Osteoblast (primary cell): ENCODE measurements around the gene FOXN3. TPM values are rescaled to one million over a fixed set of nuclear protein-coding genes. Genes with fewer than 3 reads are reported as not detected.

Source experiments
- DNase-seq: peaks from one replicate; pipeline ENCODE4 v3.0.0; 2011; ENCODE audit warnings: low spot score, mixed read lengths; ENCODE audit not compliant: insufficient read length; ENCODE audit errors: missing footprints
- H2AFZ ChIP-seq: 2 replicates; pipeline ENCODE4 v1.6.0; 2011; ENCODE audit warnings: mild to moderate bottlenecking, low read length
- H3K27ac ChIP-seq: 2 replicates; pipeline ENCODE4 v1.5.1; 2011; ENCODE audit warnings: mild to moderate bottlenecking, low read depth, low read length, moderate library complexity
- H3K27me3 ChIP-seq: 2 replicates; pipeline ENCODE4 v1.6.0; 2012; ENCODE audit warnings: mild to moderate bottlenecking, control low read depth, inconsistent platforms, low read length, moderate library complexity; ENCODE audit not compliant: insufficient read depth
- H3K36me3 ChIP-seq: 2 replicates; pipeline ENCODE4 v1.5.1; 2011; ENCODE audit warnings: mild to moderate bottlenecking, low read length, control low read depth, moderate library complexity; ENCODE audit not compliant: insufficient read depth
- H3K4me1 ChIP-seq: 2 replicates; pipeline ENCODE4 v1.5.1; 2011; ENCODE audit warnings: mild to moderate bottlenecking, low read length, control low read depth, moderate library complexity; ENCODE audit not compliant: insufficient read depth
- H3K4me2 ChIP-seq: 2 replicates; pipeline ENCODE4 v1.6.0; 2011; ENCODE audit warnings: mild to moderate bottlenecking, low read length; ENCODE audit not compliant: insufficient read depth
- H3K4me3 ChIP-seq: fragments of 200-600 bp; sonication (generic); 3 replicates; pipeline ENCODE4 v1.5.1; 2012; ENCODE audit warnings: mild to moderate bottlenecking, low read length, inconsistent platforms; ENCODE audit not compliant: insufficient read depth
- H3K79me2 ChIP-seq: 2 replicates; pipeline ENCODE4 v1.6.0; 2012; ENCODE audit warnings: mild to moderate bottlenecking, low read length, control low read depth, inconsistent platforms; ENCODE audit not compliant: insufficient read depth
- H3K9me3 ChIP-seq: 2 replicates; pipeline ENCODE4 v1.5.1; 2011; ENCODE audit warnings: low read depth, low read length, control low read depth
- H4K20me1 ChIP-seq: 2 replicates; pipeline ENCODE4 v1.6.0; 2012; ENCODE audit warnings: mild to moderate bottlenecking, low read length, control low read depth; ENCODE audit not compliant: insufficient read depth
- total RNA-seq: library from RNA; depleted of rRNA; stranded (reverse); fragments of >200 nt; gene quantifications from 2 replicates; pipeline ENCODE4 v1.2.3, GENCODE V29; 2012
- TF ChIP-seq, protein P1 (sequence below): IDR thresholded peaks from 2 replicates; pipeline ENCODE4 v1.5.1; 2011; ENCODE audit warnings: mild to moderate bottlenecking, low read depth, low read length, moderate library complexity; ENCODE audit errors: extremely low read depth

The FOXN3 gene
- total RNA-seq, 1 donor = 49.9 TPM

DNA sequence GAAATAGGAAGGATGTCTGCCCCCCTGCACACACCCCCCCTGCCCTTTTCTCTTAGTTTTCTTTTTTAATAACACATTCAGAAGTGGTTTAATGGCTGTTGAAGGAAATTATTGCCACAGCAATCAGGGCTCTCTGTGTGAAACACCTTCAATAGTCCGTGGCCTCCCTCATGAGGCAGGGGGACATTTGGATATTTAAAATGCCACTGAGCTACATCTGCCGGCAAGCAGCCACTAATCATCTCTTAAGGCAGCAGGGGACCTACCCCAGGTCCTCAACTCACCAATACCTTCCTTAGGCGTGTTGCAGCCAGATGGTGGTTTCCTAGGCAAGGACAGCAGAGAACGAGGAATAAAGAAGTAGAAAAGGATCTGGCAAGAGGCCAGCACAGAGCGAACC is 309.4 kb downstream of the FOXN3 start:
- Histone ChIP-seq H3K27ac (no peak overlapping the region), H2AFZ (no peak overlapping the region), H3K9me3 (no peaks in the 10 kb centered on the region), H3K4me3 (no peak overlapping the region), H3K36me3 (no peaks in the 10 kb centered on the region), H3K4me1 (no peaks in the 10 kb centered on the region), H4K20me1 (no peaks in the 10 kb centered on the region), H3K27me3 (no peaks in the 10 kb centered on the region), H3K79me2 (no peaks in the 10 kb centered on the region), H3K4me2 (no peak overlapping the region)
- DNase-seq = no peak
- TF ChIP-seq, protein P1, sequence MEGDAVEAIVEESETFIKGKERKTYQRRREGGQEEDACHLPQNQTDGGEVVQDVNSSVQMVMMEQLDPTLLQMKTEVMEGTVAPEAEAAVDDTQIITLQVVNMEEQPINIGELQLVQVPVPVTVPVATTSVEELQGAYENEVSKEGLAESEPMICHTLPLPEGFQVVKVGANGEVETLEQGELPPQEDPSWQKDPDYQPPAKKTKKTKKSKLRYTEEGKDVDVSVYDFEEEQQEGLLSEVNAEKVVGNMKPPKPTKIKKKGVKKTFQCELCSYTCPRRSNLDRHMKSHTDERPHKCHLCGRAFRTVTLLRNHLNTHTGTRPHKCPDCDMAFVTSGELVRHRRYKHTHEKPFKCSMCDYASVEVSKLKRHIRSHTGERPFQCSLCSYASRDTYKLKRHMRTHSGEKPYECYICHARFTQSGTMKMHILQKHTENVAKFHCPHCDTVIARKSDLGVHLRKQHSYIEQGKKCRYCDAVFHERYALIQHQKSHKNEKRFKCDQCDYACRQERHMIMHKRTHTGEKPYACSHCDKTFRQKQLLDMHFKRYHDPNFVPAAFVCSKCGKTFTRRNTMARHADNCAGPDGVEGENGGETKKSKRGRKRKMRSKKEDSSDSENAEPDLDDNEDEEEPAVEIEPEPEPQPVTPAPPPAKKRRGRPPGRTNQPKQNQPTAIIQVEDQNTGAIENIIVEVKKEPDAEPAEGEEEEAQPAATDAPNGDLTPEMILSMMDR = no peak
